SK-N-SH (cell line): Measurements from ENCODE around the gene OCA2. TPM values are rescaled to one million over a fixed set of nuclear protein-coding genes. Genes with fewer than 3 reads are reported as not detected.

ENCODE experiments used
- CTCF ChIA-PET: fragments of 300-600, 350-600 bp; formaldehyde crosslinking; extraction: SDS; loops from one replicate; lab custom pipeline; 2021; lab: Yijun Ruan, JAX
- POLR2A ChIA-PET: fragments of 350-600 bp; sonication (Branson Sonifier 250); formaldehyde crosslinking; extraction: SDS; loops from one replicate; lab custom pipeline; 2020; ENCODE audit warnings: antibody characterized with exemption, inconsistent platforms; lab: Yijun Ruan, JAX
- DNase-seq: peaks from one replicate; pipeline ENCODE4 v3.0.0; 2012
- H2AFZ ChIP-seq: fragments of 200-600 bp; sonication (generic); 2 replicates; pipeline ENCODE4 v1.8.1; 2016; ENCODE audit warnings: antibody characterized with exemption, mild to moderate bottlenecking, low read depth
- H3F3A ChIP-seq: fragments of 200-600 bp; sonication (generic); replicated peaks from 2 replicates; pipeline ENCODE3; 2016; ENCODE audit warnings: antibody characterized with exemption, mild to moderate bottlenecking; ENCODE audit not compliant: insufficient read depth
- H3K27ac ChIP-seq, 2 experiments: fragments of 200-500 bp in 1 of 2; fragments of 200-600 bp in 1 of 2; sonication (Bioruptor generic) in 1 of 2; sonication (generic), shearing (Covaris generic) in 1 of 2; 2 replicates each; pipeline versions ENCODE4 v1.5.1 to v1.6.1; 2014 to 2016; ENCODE audit warnings: low read depth in 2 of 2, inconsistent platforms in 1 of 2, low read length in 1 of 2, mild to moderate bottlenecking in 1 of 2, mixed read lengths in 1 of 2
- H3K27me3 ChIP-seq: fragments of 200-600 bp; sonication (generic), shearing (Covaris generic); 2 replicates; pipeline ENCODE4 v1.6.1; 2016; ENCODE audit warnings: mixed run types; ENCODE audit not compliant: insufficient read depth
- H3K36me3 ChIP-seq, 2 experiments: fragments of 200-500 bp in 1 of 2; fragments of 200-600 bp in 1 of 2; sonication (Bioruptor generic) in 1 of 2; sonication (generic) in 1 of 2; replicated peaks in 1 of 2; 2 replicates each; pipeline versions ENCODE3 to v1.5.1; 2014 to 2016; ENCODE audit warnings: low read length in 1 of 2, mild to moderate bottlenecking in 1 of 2; ENCODE audit not compliant: insufficient read depth in 2 of 2, control insufficient read depth in 1 of 2
- H3K4me1 ChIP-seq, 2 experiments: fragments of 200-500 bp in 1 of 2; fragments of 200-600 bp in 1 of 2; sonication (Bioruptor generic) in 1 of 2; sonication (generic), shearing (Covaris generic) in 1 of 2; 2 replicates each; pipeline versions ENCODE4 v1.5.1 to v1.6.1; 2014 to 2016; ENCODE audit warnings: low read depth in 1 of 2, low read length in 1 of 2, mixed run types in 1 of 2; ENCODE audit not compliant: insufficient read depth in 2 of 2, control insufficient read depth in 1 of 2
- H3K4me2 ChIP-seq: fragments of 200-600 bp; sonication (generic), shearing (Covaris generic); 2 replicates; pipeline ENCODE4 v1.6.1; 2017; ENCODE audit warnings: mixed run types
- H3K4me3 ChIP-seq, 2 experiments: fragments of 200-500 bp in 1 of 2; fragments of 200-600 bp in 1 of 2; sonication (Bioruptor generic) in 1 of 2; sonication (generic), shearing (Covaris generic) in 1 of 2; 2 replicates each; pipeline versions ENCODE4 v1.5.1 to v1.8.1; 2014 to 2016; ENCODE audit warnings: low read depth in 2 of 2, inconsistent platforms in 1 of 2, low read length in 1 of 2, mild to moderate bottlenecking in 1 of 2, mixed read lengths in 1 of 2, moderate library complexity in 1 of 2
- H3K79me2 ChIP-seq: fragments of 200-600 bp; sonication (generic); 2 replicates; pipeline ENCODE4 v1.8.1; 2017; ENCODE audit warnings: mild to moderate bottlenecking; ENCODE audit not compliant: insufficient read depth
- H3K9ac ChIP-seq: fragments of 200-600 bp; sonication (generic); 2 replicates; pipeline ENCODE4 v1.6.1; 2017; ENCODE audit warnings: mixed run types
- H3K9me2 ChIP-seq: fragments of 200-600 bp; sonication (generic); 2 replicates; pipeline ENCODE4 v1.6.1; 2017; ENCODE audit warnings: mixed run types
- H3K9me3 ChIP-seq: fragments of 200-600 bp; sonication (generic); 2 replicates; pipeline ENCODE4 v1.6.1; 2017; ENCODE audit warnings: mixed run types, mild to moderate bottlenecking, moderate library complexity
- H4K20me1 ChIP-seq: fragments of 200-600 bp; sonication (generic); 2 replicates; pipeline ENCODE4 v1.6.1; 2017; ENCODE audit warnings: mild to moderate bottlenecking, mixed run types; ENCODE audit not compliant: insufficient read depth
- CHD2 ChIP-seq: fragments of 150-350 bp; IDR thresholded peaks from 2 replicates; pipeline ENCODE4 v1.6.1; 2018; ENCODE audit warnings: low read length; ENCODE audit not compliant: partially characterized antibody
- ELF1 ChIP-seq: IDR thresholded peaks from 2 replicates; pipeline ENCODE4 v1.4.0; 2012
- EZH2phosphoT487 ChIP-seq: fragments of 200-600 bp; sonication (generic); IDR thresholded peaks from 2 replicates; pipeline ENCODE4 v1.6.1; 2017; ENCODE audit warnings: low read depth, mixed run types, mild to moderate bottlenecking, antibody characterized with exemption, moderate library complexity, borderline replicate concordance
- GABPA ChIP-seq: IDR thresholded peaks from 2 replicates; pipeline ENCODE4 v1.4.0; 2012; ENCODE audit warnings: low read depth, mild to moderate bottlenecking
- JUND ChIP-seq: IDR thresholded peaks from 2 replicates; pipeline ENCODE4 v1.4.0; 2012
- MXI1 ChIP-seq: IDR thresholded peaks from 2 replicates; pipeline ENCODE4 v1.6.1; 2012; ENCODE audit warnings: mild to moderate bottlenecking, low read depth, low read length, improper control_type of control experiment
- NFIC ChIP-seq: IDR thresholded peaks from 2 replicates; pipeline ENCODE4 v1.4.0; 2012; ENCODE audit warnings: borderline replicate concordance
- NRF1 ChIP-seq: IDR thresholded peaks from 2 replicates; pipeline ENCODE4 v1.6.1; 2012; ENCODE audit warnings: low read depth, mild to moderate bottlenecking, low read length
- POLR2AphosphoS5 ChIP-seq: IDR thresholded peaks from 2 replicates; pipeline ENCODE4 v1.6.1; 2012; ENCODE audit warnings: low read depth, low read length
- RFX5 ChIP-seq: IDR thresholded peaks from 2 replicates; pipeline ENCODE4 v1.6.1; 2012; ENCODE audit warnings: mild to moderate bottlenecking, improper control_type of control experiment, low read length
- RXRA ChIP-seq: IDR thresholded peaks from 2 replicates; pipeline ENCODE4 v1.4.0; 2012; ENCODE audit warnings: low read depth, mild to moderate bottlenecking, borderline replicate concordance
- SIN3A ChIP-seq: IDR thresholded peaks from 2 replicates; pipeline ENCODE4 v1.6.1; 2012; ENCODE audit warnings: low read depth, mild to moderate bottlenecking, low read length, moderate library complexity, borderline replicate concordance
- TEAD4 ChIP-seq: IDR thresholded peaks from 2 replicates; pipeline ENCODE4 v1.4.0; 2012; ENCODE audit warnings: mild to moderate bottlenecking, borderline replicate concordance; ENCODE audit not compliant: insufficient read depth
- WGBS: methylation state at CpG from one replicate; pipeline ENCODE4 v1.1.6; 2017; ENCODE audit warnings: low lambda C conversion rate; 5-methylcytosine and 5-hydroxymethylcytosine counted together
- polyA plus RNA-seq, 3 experiments: library from polyadenylated mRNA; depleted of rRNA; stranded (reverse); fragments of >200 nt; gene quantifications; 2 replicates each; pipeline ENCODE4 v1.2.3, GENCODE V29; 2012
- TF ChIP-seq, protein P1 (sequence below): IDR thresholded peaks from 2 replicates; pipeline ENCODE4 v1.4.0; 2012; ENCODE audit warnings: low read depth, borderline replicate concordance
- TF ChIP-seq, protein P2 (sequence below): IDR thresholded peaks from 2 replicates; pipeline ENCODE4; 2012
- TF ChIP-seq, protein P3 (sequence below): fragments of 150-350 bp; IDR thresholded peaks from 2 replicates; pipeline ENCODE4 v1.6.1; 2016; ENCODE audit warnings: mild to moderate bottlenecking, low read depth, low read length

Gene OCA2
- polyA plus RNA-seq, 1 of the 3 experiments (the other 2 are of a cell fraction): 0.16 TPM

DNA sequence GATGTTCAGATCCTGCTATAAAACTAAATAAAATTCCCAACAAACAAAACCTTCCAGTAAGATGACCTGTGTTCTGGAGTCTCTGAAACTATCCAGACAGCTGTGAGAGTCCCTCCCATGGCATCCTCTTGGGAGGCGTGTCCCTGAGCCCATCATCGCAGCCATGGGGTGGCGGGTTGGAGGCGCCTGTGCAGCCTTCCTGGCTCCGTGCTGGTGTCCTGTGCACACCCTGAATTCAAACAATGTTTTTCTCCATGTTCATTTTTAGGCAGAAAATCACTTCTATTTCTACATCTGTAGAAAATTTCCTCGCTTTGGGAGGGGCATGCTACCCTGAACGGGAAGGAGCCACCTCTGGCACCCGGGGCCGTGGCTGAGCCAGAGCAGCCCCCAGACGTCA, 19.4 kb upstream of the OCA2 start:
- H3K9me2 ChIP-seq: no peaks in the 10 kb centered on the region
- no peaks in the 10 kb centered on the region for H4K20me1 ChIP-seq
- no peaks in the 10 kb centered on the region for H3K9me3 ChIP-seq
- no peaks in the 10 kb centered on the region for H3K79me2 ChIP-seq
- H3K27ac ChIP-seq: no peak overlapping the region
- DNase-seq: no peak
- H3K36me3 ChIP-seq: peaks cover 21 to 53% of the 10 kb centered on the region in 2 experiments
- no peak overlapping the region for H3K4me2 ChIP-seq
- no peak overlapping the region for H3K4me3 ChIP-seq
- ChIA-PET POLR2A (no interaction called here), CTCF (interaction anchor here (1.0 to 1.9 kb wide), 2 partner anchors 12 to 1227 kb away, joined by 3 to 4 read pairs; no protein-coding TSS in a partner anchor)
- no peak overlapping the region for H3K9ac ChIP-seq
- TF ChIP-seq MXI1 (no peak), NFIC (no peak), GABPA (no peak), TEAD4 (no peak), RFX5 (no peak), SIN3A (no peak), ELF1 (no peak), EZH2phosphoT487 (no peak), RXRA (no peak)
- TF ChIP-seq, protein P1, sequence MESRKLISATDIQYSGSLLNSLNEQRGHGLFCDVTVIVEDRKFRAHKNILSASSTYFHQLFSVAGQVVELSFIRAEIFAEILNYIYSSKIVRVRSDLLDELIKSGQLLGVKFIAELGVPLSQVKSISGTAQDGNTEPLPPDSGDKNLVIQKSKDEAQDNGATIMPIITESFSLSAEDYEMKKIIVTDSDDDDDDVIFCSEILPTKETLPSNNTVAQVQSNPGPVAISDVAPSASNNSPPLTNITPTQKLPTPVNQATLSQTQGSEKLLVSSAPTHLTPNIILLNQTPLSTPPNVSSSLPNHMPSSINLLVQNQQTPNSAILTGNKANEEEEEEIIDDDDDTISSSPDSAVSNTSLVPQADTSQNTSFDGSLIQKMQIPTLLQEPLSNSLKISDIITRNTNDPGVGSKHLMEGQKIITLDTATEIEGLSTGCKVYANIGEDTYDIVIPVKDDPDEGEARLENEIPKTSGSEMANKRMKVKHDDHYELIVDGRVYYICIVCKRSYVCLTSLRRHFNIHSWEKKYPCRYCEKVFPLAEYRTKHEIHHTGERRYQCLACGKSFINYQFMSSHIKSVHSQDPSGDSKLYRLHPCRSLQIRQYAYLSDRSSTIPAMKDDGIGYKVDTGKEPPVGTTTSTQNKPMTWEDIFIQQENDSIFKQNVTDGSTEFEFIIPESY: no peak
- TF ChIP-seq, all 33 proteins: peak for 0
- 92% methylated on average over 10 of the region's 10 CpGs for WGBS
- Histone ChIP-seq H3K4me1 (no peaks in the 10 kb centered on the region; a peak in 1 of 4 replicates), H3F3A (no peaks in the 10 kb centered on the region), H3K27me3 (no peaks in the 10 kb centered on the region), H2AFZ (no peak overlapping the region)

DNA sequence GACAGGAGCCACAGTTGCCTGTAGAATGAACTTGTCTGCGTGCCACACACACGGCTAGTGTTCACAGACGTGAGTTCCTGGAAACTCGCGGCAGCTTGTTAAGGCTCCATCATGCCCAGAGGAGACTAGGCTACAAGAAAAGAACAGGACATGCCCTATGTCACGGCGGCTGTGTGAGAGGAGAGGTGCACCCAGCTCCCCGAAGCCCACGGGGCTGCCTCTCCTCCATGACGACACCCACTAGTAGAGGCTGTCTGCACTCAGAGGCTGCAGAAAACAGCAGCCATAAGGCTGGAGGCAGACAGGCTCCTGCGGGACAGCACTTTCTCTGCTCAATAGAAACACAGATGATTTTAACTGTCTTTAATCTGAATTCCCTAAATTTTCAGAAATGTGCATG, 19.0 kb upstream of the OCA2 start:
- no peaks in the 10 kb centered on the region for H3K27me3 ChIP-seq
- H3K4me1 ChIP-seq: no peaks in the 10 kb centered on the region
- TF ChIP-seq, protein P2, sequence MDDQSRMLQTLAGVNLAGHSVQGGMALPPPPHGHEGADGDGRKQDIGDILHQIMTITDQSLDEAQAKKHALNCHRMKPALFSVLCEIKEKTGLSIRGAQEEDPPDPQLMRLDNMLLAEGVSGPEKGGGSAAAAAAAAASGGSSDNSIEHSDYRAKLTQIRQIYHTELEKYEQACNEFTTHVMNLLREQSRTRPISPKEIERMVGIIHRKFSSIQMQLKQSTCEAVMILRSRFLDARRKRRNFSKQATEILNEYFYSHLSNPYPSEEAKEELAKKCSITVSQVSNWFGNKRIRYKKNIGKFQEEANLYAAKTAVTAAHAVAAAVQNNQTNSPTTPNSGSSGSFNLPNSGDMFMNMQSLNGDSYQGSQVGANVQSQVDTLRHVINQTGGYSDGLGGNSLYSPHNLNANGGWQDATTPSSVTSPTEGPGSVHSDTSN: no peak
- TF ChIP-seq GABPA (no peak), POLR2AphosphoS5 (no peak), NRF1 (no peak), JUND (no peak), CHD2 (no peak)
- TF ChIP-seq, protein P3, sequence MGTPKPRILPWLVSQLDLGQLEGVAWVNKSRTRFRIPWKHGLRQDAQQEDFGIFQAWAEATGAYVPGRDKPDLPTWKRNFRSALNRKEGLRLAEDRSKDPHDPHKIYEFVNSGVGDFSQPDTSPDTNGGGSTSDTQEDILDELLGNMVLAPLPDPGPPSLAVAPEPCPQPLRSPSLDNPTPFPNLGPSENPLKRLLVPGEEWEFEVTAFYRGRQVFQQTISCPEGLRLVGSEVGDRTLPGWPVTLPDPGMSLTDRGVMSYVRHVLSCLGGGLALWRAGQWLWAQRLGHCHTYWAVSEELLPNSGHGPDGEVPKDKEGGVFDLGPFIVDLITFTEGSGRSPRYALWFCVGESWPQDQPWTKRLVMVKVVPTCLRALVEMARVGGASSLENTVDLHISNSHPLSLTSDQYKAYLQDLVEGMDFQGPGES: no peak
- TF ChIP-seq, protein P1: no peak
- TF ChIP-seq, all 33 proteins: peak for 0
- CTCF ChIA-PET: interaction anchor here (1.0 to 1.4 kb wide), 5 partner anchors 9 to 1227 kb away, joined by 3 to 4 read pairs (median 3); no protein-coding TSS in a partner anchor
- Histone ChIP-seq H3K9ac (no peak overlapping the region), H3F3A (no peaks in the 10 kb centered on the region), H3K4me3 (no peak overlapping the region), H3K79me2 (no peaks in the 10 kb centered on the region), H4K20me1 (no peaks in the 10 kb centered on the region), H3K36me3 (peaks cover 19 to 57% of the 10 kb centered on the region in 2 experiments), H3K4me2 (no peak overlapping the region), H3K9me3 (no peaks in the 10 kb centered on the region), H3K9me2 (no peaks in the 10 kb centered on the region), H3K27ac (no peak overlapping the region), H2AFZ (no peak overlapping the region)
- POLR2A ChIA-PET: no interaction called here
- DNase-seq: no peak
- 97% methylated on average over 7 of the region's 11 CpGs for WGBS
